Natural killer cell (primary cell): Measurements from ENCODE around the gene CCNA2. TPM values are rescaled to one million over a fixed set of nuclear protein-coding genes. Genes with fewer than 3 reads are reported as not detected.

Experiments used
- ATAC-seq, 3 donors: fragments of 150-1000 bp in 2 of 3; fragments of 200-7000 bp in 1 of 3; cut with Tn5 transposase; 1 replicate in 1 of 3; 2 replicates in 2 of 3; pipeline ENCODE4 v1.10.0; 2021; ENCODE audit warnings: mild to moderate bottlenecking in 2 of 3, moderate library complexity in 2 of 3
- DNase-seq, 2 donors: peaks; one replicate each; pipeline versions ENCODE4 v3.0.0 to v3.0.0-alpha.2; 2013 to 2021; ENCODE audit warnings: mixed read lengths in 1 of 2
- H3K27ac ChIP-seq: one replicate; pipeline ENCODE4 v1.5.1; 2013; ENCODE audit warnings: mild to moderate bottlenecking, low read length
- H3K27me3 ChIP-seq: one replicate; pipeline ENCODE4 v1.6.1; 2013; ENCODE audit warnings: low read length; ENCODE audit not compliant: control insufficient read depth, insufficient read depth
- H3K36me3 ChIP-seq: one replicate; pipeline ENCODE4 v1.6.1; 2013; ENCODE audit warnings: low read length; ENCODE audit not compliant: control insufficient read depth, insufficient read depth
- H3K4me1 ChIP-seq: one replicate; pipeline ENCODE4 v1.6.1; 2013; ENCODE audit warnings: low read length; ENCODE audit not compliant: control insufficient read depth, insufficient read depth
- H3K4me3 ChIP-seq: one replicate; pipeline ENCODE4 v1.5.1; 2013; ENCODE audit warnings: low read length
- H3K9me3 ChIP-seq: one replicate; pipeline ENCODE4 v1.6.1; 2013; ENCODE audit warnings: low read length; ENCODE audit not compliant: control insufficient read depth, insufficient read depth
- H3K27ac Mint-ChIP-seq, 2 donors: one replicate each; pipeline ENCODE4 v1.8.0; 2022; ENCODE audit warnings: mild to moderate bottlenecking in 2 of 2, mixed read lengths in 2 of 2, moderate library complexity in 1 of 2
- H3K27me3 Mint-ChIP-seq, 2 donors: one replicate each; pipeline ENCODE4 v1.8.0; 2022; ENCODE audit warnings: low read depth in 2 of 2, mixed read lengths in 2 of 2
- H3K36me3 Mint-ChIP-seq: one replicate; pipeline ENCODE4 v1.8.0; 2022; ENCODE audit warnings: mixed read lengths
- H3K4me1 Mint-ChIP-seq, 2 donors: one replicate each; pipeline ENCODE4 v1.8.0; 2022; ENCODE audit warnings: mixed read lengths in 2 of 2
- H3K4me3 Mint-ChIP-seq: one replicate; pipeline ENCODE4 v1.8.0; 2022; ENCODE audit warnings: mild to moderate bottlenecking, moderate library complexity, mixed read lengths
- H3K9me3 Mint-ChIP-seq, 2 donors: one replicate each; pipeline ENCODE4 v1.8.0; 2022; ENCODE audit warnings: mixed read lengths in 2 of 2
- CTCF ChIP-seq: fragments of 200-600 bp; IDR thresholded peaks from one replicate; pipeline ENCODE4 v1.8.0; 2022; ENCODE audit warnings: antibody characterized with exemption
- WGBS: methylation state at CpG from one replicate; pipeline ENCODE4 v1.1.7; 2013; ENCODE audit warnings: missing lambda C conversion rate; ENCODE audit not compliant: insufficient coverage; 5-methylcytosine and 5-hydroxymethylcytosine counted together
- intact Hi-C: fragments of 100-400 bp; cut with micrococcal nuclease; formaldehyde crosslinking; loops from one replicate; pipeline ENCODE4 v1.14.2; 2022
- total RNA-seq, 4 donors: library from RNA; stranded (reverse); fragments of 120-200 nt in 1 of 4; gene quantifications; one replicate each; pipeline versions ENCODE4 v1.2.3 to v1.2.4, GENCODE V29; 2013 to 2022

The CCNA2 gene
- total RNA-seq, 3 donors from 2014 or later (not counting 1 experiment from before 2014, with no cell fraction given), result 0.50 to 1.6 (median 0.99) TPM

DNA sequence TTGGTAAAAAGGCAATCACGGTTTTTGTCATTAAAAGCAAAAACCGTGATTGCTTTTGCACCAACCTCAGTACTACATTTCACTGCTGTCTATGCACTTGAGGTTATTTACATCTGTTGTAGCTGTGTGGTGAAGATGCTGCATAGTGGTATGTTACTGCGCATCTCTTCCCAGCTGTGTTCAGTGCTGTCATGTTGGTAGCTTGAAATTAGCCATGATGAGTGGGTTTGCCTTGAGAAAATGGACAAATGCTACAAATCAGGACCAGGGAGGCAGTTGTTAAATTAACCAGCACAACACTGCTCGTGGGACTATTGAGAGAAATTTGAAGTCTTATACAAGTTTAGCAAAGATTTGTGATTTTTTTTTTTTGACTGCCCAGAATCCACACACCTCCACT, 56.5 kb downstream of the CCNA2 start:
- Histone ChIP-seq H3K27me3 (peaks cover 17% of the 10 kb centered on the region), H3K9me3 (no peaks in the 10 kb centered on the region), H3K4me3 (no peak overlapping the region), H3K4me1 (no peaks in the 10 kb centered on the region), H3K36me3 (no peaks in the 10 kb centered on the region), H3K27ac (no peak overlapping the region)
- Mint-ChIP-seq H3K4me1 (no peaks in the 10 kb centered on the region), H3K27me3 (peaks cover 54 to 82% of the 10 kb centered on the region in 2 donors), H3K36me3 (no peaks in the 10 kb centered on the region), H3K27ac (no peak overlapping the region), H3K9me3 (no peaks in the 10 kb centered on the region), H3K4me3 (no peak overlapping the region)
- intact Hi-C loops, result no loop called here
- no peak for TF ChIP-seq CTCF
- no peak for DNase-seq
- ATAC-seq, result no peak
- 89% methylated on average over 2 of the region's 4 CpGs for whole genome bisulfite sequencing

Other genes with a start within 250 kb of the CCNA2 start
- gene ANXA5, start 126.9 kb downstream of the CCNA2 start, total RNA-seq, result 10 to 100 TPM; 24.9 to 74.4 (median 33.1) TPM
- not detected for gene SMIM43, start 58.7 kb downstream of the CCNA2 start, total RNA-seq
- gene EXOSC9, start 22.6 kb downstream of the CCNA2 start, total RNA-seq, result 10 to 100 TPM; 45.7 to 57.4 (median 51.2) TPM
- gene BBS7, start 46.6 kb upstream of the CCNA2 start, total RNA-seq, result 1 to 10 TPM; 3.6 to 7.5 (median 4.9) TPM
- gene TRPC3, start 128.2 kb upstream of the CCNA2 start, total RNA-seq, result under 1 TPM; 0.34 to 0.88 (median 0.49) TPM